HK-2 (cell line): Measurements from ENCODE around the gene PSAT1.
A peak's percentile ranks its signal among the peaks of the same experiment; 100 is the strongest.

Experiments used
- DNase-seq: peaks from one replicate; pipeline ENCODE4 v3.0.0-alpha.2; 2018; ENCODE audit not compliant: unreplicated experiment

The PSAT1 gene

GRCh38 chr9:78292716-78293497 lies 4.0 kb upstream of the PSAT1 start:
- DNase-seq, result no peak

DNA sequence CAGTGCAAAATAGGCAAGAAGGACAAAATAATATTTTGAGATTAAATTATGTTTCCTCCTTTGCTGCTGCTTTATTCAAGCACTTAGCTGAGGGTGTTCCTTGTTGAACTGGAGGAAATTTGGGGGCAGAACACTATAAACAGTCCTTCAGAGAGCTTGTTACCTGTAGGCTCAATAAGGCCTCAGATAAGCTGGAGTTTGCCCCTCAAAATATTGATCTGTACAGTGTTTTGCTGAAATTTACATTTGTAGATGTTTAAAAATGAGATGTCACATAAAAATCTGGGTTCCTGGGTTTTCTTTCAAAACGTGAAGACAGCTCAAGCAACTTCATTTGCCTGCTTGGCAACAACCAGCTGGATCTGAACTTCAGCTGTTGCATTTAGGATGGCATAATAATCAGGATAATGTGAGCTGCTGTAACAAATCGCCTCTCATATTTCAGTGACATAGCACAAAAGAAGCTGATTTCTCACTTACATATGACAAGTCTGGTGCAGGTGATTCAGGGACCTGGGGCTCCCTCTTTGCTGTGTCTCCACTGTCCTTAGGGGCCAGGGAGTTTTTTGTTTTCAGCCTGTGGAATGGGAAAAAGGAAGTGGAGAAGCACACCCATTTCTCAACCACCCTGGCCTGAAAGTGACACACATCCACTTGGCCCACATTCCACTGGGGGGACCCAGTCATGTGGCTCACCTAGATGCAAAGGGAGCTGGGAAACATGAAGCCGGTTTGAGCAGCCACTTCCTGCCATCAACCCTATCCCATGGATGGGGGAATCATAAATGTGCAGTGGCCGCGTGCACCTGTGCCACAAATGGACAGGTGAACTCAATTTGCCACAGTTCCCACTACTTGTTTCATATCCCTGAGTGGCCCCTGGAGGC lies 2.4 kb upstream of the PSAT1 start:
- no peak for DNase-seq

GRCh38 chr9:78295177-78295575 lies 1.7 kb upstream of the PSAT1 start:
- DNase-seq, result no peak

GRCh38 chr9:78295731-78296130 lies 1.2 kb upstream of the PSAT1 start:
- DNase-seq, result no peak

DNA sequence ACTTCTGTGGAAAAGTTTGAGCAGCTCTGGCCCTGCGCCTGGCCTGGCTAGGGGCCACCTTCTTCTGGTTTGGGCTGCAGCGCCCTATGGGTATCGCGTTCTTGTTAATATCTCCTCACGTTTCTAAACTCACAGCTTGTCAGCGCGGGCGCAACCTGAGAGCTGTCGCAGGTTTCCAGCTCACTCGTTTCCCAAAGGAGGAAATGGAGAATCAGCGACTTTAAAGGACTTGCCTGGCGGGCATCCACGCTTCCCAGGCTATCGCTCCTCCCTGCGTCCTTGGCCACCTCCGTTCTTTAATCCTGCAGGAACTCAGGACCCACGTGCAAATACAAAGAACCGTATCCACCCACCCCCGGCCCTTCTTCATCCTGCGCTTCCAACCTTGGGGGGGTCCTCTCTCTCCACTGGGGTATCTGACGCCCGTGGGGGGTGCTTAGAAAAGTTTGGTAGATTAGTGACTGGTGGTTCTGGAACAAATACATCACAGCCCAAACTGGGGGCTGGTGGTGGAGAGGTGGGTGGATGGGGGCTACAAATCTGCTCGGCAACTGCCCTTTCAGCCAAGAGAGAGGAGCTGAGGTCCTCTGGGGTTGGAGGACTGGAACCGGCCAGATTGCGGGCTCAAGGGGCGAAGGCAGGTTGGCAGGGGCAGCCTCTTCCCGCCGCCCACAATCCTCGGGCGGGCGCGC lies 578 bp upstream of the PSAT1 start:
- peak; percentile 16 for DNase-seq

GRCh38 chr9:78297672-78297961 lies 692 bp downstream of the PSAT1 start:
- DNase-seq, result no peak

- DNase-seq, result no peak
Observed at GRCh38 chr9:78298046-78298765, 1.3 kb downstream of the PSAT1 start.

GRCh38 chr9:78300209-78300608 lies 3.3 kb downstream of the PSAT1 start:
- DNase-seq, result no peak

DNA sequence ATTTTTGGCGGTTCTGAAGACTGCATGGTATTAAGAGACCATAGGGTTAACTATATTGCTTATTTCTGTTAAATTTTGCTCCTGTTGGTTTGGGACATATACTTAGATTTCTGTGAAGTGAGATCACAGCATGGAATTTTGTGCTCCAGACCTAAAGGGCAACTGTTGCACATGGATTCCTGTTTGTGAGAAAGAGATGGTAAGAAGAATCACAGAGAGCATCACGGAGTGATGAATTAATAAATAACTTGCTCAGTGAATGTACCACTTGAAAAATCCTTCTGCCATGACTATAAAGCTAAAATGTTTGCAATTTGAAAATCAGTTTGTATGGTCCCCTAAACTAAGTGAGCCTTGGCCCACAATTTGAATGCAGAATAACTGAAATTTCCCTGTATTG lies 4.5 kb downstream of the PSAT1 start:
- DNase-seq, result no peak

- no peak for DNase-seq
Observed at GRCh38 chr9:78303377-78304062, 6.6 kb downstream of the PSAT1 start.

GRCh38 chr9:78304357-78304756 lies 7.4 kb downstream of the PSAT1 start:
- no peak for DNase-seq

- no peak for DNase-seq
Observed at GRCh38 chr9:78306222-78307076, 9.5 kb downstream of the PSAT1 start.

DNA sequence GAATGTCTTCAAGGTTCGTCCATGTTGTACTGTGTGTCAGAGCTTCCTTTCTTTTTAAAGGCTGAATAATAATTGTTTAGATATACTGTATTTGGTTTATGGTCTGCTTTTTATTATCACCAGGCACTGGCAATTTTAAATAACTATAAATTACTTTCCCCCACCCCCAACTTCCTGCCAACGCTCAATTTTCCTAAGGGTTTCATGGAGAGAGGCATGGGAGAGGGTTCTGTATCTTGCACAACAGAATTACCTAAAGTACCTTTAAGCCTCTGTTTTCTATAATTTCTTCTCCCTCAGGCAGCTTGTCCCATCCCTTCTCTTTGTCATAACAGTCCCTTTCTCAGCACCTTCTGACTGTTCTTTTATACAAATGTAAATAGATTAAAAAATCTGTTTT lies 10.4 kb downstream of the PSAT1 start:
- DNase-seq, result no peak

GRCh38 chr9:78309066-78309465 lies 12.1 kb downstream of the PSAT1 start:
- no peak for DNase-seq

DNA sequence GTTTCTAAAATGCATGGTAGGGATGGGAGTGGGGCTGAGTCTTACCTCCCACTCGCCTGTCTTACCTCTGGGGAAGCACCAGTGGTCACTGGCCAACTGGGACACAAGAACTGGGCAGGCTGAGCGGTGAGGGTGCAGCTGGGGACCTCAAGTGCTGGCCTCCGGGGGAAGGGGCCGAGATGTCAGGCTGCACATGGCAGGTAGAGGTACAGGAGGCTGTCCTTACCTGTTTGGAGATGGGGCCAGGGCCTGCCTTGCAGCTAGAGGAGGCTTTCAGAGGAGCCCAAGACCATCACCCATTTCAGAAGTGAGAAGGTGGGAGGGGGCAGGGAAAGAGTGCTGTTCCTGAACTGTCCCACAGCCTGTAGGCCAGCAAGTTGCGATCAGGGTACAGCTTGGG lies 14.2 kb downstream of the PSAT1 start:
- DNase-seq, result no peak

DNA sequence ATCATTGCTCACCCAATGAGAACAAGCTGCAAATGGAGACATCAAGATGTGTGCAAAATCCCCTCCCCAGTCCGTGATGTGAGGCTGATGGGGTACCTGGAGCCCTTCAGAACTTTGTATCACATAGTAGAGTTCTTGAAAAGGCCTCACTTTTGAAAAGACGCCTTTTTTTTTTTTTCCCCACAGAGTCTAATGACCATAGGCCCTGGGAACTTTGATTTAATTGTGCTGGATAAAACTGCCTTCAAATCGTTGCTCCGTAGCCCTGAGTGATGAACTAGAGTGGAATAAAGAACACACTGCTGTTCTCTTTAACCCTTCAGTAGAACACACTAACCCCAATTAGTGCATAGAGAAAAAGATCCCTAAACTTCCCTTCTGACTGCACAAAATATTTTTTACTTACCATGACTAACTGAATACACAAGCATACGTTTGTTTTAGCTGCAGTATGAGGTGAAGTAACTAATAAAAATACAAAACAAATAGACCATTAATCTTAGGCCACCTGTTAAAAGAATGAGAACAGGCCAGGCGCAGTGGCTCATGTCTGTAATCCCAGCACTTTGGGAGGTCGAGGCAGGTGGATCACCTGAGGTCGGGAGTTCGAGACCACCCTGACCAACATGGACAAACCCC lies 15.1 kb downstream of the PSAT1 start:
- no peak for DNase-seq

DNA sequence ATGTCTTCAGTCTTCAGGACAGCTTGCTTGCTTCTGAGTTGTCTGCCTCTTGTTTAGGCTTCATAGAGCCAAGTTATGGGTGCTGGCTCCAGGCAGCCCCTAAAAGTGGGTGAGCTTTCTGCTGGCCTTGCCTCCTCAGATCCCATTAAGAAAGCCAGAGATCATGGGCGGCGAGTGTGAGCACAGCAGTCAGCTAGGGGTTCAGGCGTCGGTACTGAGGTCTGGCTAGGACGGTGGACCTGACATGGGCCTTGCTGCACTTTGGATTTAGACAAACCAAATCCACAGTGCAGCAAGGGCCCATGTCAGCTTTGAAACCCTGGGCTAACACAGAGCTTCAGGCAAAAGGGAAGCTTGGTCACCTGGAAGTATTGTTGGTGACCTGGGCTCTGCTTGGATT lies 17.6 kb downstream of the PSAT1 start:
- DNase-seq, result no peak

DNA sequence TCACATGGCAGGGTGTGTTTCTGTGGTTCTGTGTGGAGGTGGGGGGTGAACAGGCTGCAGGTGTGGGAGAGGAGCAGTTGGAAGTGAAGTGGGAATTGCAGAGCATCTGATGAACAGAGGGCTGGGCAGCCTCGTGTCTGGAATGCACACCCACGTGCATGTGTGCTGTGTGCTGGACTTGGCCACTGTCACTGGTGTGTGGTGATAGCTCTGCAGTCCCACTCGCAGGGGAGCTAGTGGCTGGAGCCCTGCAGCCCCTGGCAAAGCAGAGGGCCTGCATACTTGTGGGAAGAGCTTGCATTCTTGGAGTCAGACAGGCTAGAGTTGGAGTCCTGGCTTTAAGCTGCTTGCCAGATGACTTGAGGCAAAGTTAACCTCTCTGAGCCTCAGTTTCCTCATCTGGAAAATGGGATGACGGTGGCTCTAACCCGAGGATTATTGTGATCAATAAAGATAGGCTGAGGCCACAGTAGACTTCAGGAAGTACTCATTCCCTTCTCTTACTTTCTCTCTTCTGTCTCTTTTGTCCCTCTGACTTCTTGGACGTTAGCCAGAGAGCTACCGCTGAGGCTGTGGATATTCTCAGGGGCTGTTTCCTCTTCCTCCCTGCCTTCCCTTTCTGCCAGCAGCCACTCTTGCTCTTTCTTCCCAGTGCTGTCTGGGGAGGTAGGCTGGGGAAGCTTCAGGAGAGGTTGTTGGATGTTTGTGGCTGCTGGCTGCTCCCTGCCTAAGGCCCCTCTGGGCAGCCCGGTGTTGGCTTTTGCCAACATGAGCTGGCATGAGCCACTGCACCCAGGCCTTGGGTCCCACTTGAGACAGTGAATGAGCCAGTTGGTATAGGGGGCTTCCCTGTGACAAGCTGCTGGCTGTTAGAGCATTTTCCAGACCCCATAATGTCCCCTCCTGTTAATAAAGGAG lies 18.3 kb downstream of the PSAT1 start:
- DNase-seq, result no peak
